Activated T-helper 17 cell treated with anti-CD3 and anti-CD28 coated beads, Interleukin-2, amount 50 U/mL, for 72 hours (primary cell): ENCODE data around the gene NT5M. TPM values are rescaled to one million over a fixed set of nuclear protein-coding genes. Genes with fewer than 3 reads are reported as not detected.

ENCODE experiments used
- ATAC-seq: fragments of 150-1000 bp; cut with Tn5 transposase; replicated peaks from 2 replicates; pipeline ENCODE4 v1.10.0; 2021; ENCODE audit warnings: mild to moderate bottlenecking, moderate library complexity
- H3K27ac Mint-ChIP-seq: one replicate; pipeline ENCODE4 v1.8.0; 2022; ENCODE audit warnings: mixed read lengths
- H3K27me3 Mint-ChIP-seq: one replicate; pipeline ENCODE4 v1.8.0; 2022; ENCODE audit warnings: mixed read lengths
- H3K36me3 Mint-ChIP-seq: one replicate; pipeline ENCODE4 v1.8.0; 2022; ENCODE audit warnings: low read depth, mild to moderate bottlenecking, mixed read lengths
- H3K4me1 Mint-ChIP-seq: one replicate; pipeline ENCODE4 v1.8.0; 2022; ENCODE audit warnings: mixed read lengths
- H3K4me3 Mint-ChIP-seq: one replicate; pipeline ENCODE4 v1.8.0; 2022; ENCODE audit warnings: mild to moderate bottlenecking, mixed read lengths
- H3K9me3 Mint-ChIP-seq: one replicate; pipeline ENCODE4 v1.8.0; 2022; ENCODE audit warnings: mixed read lengths
- total RNA-seq, 2 donors: library from RNA; stranded (reverse); gene quantifications; one replicate each; pipeline ENCODE4 v1.2.3, GENCODE V29; 2022

NT5M gene
- total RNA-seq, 2 donors from 2014 or later, result 2.4 to 3.3 TPM

GRCh38 chr17:17363638-17364337 lies 60.6 kb downstream of the NT5M start:
- Mint-ChIP-seq H3K27ac (no peak overlapping the region), H3K36me3 (no peaks in the 10 kb centered on the region), H3K27me3 (peaks cover 10% of the 10 kb centered on the region), H3K4me1 (no peaks in the 10 kb centered on the region), H3K4me3 (no peak overlapping the region), H3K9me3 (no peaks in the 10 kb centered on the region)
- ATAC-seq, result no peak

GRCh38 chr17:17364338-17364667 lies 61.1 kb downstream of the NT5M start:
- H3K36me3 Mint-ChIP-seq, result no peaks in the 10 kb centered on the region
- peaks cover 10% of the 10 kb centered on the region for H3K27me3 Mint-ChIP-seq
- no peak overlapping the region for H3K27ac Mint-ChIP-seq
- no peaks in the 10 kb centered on the region for H3K9me3 Mint-ChIP-seq
- H3K4me3 Mint-ChIP-seq, result no peak overlapping the region
- H3K4me1 Mint-ChIP-seq, result no peaks in the 10 kb centered on the region
- no peak for ATAC-seq

- H3K9me3 Mint-ChIP-seq, result no peaks in the 10 kb centered on the region
- no peak for ATAC-seq
- H3K27ac Mint-ChIP-seq, result no peak overlapping the region
- no peaks in the 10 kb centered on the region for H3K36me3 Mint-ChIP-seq
- peaks cover 10% of the 10 kb centered on the region for H3K27me3 Mint-ChIP-seq
- H3K4me3 Mint-ChIP-seq, result no peak overlapping the region
- H3K4me1 Mint-ChIP-seq, result no peaks in the 10 kb centered on the region
These were observed 62.4 kb downstream of the NT5M start for GRCh38 chr17:17365476-17366110.

GRCh38 chr17:17366235-17366634 lies 63.1 kb downstream of the NT5M start:
- H3K27me3 Mint-ChIP-seq, result peaks cover 10% of the 10 kb centered on the region
- no peaks in the 10 kb centered on the region for H3K4me1 Mint-ChIP-seq
- H3K9me3 Mint-ChIP-seq, result no peaks in the 10 kb centered on the region
- no peak for ATAC-seq
- H3K36me3 Mint-ChIP-seq, result no peaks in the 10 kb centered on the region
- no peak overlapping the region for H3K4me3 Mint-ChIP-seq
- no peak overlapping the region for H3K27ac Mint-ChIP-seq

- H3K27ac Mint-ChIP-seq, result no peak overlapping the region
These were observed 64.0 kb downstream of the NT5M start for GRCh38 chr17:17366941-17367875.

GRCh38 chr17:17367931-17368330 lies 64.8 kb downstream of the NT5M start:
- no peak overlapping the region for H3K27ac Mint-ChIP-seq
- no peaks in the 10 kb centered on the region for H3K4me1 Mint-ChIP-seq
- no peaks in the 10 kb centered on the region for H3K36me3 Mint-ChIP-seq
- H3K4me3 Mint-ChIP-seq, result no peak overlapping the region
- H3K9me3 Mint-ChIP-seq, result no peaks in the 10 kb centered on the region
- peaks cover 10% of the 10 kb centered on the region for H3K27me3 Mint-ChIP-seq
- no peak for ATAC-seq

More at GRCh38 chr17:17366941-17367875, 64.0 kb downstream of the NT5M start:
- Mint-ChIP-seq H3K4me3 (no peak overlapping the region), H3K36me3 (no peaks in the 10 kb centered on the region), H3K4me1 (no peaks in the 10 kb centered on the region), H3K9me3 (no peaks in the 10 kb centered on the region), H3K27me3 (peaks cover 10% of the 10 kb centered on the region)
- ATAC-seq, result no peak

- no peak overlapping the region for H3K4me3 Mint-ChIP-seq
- no peaks in the 10 kb centered on the region for H3K36me3 Mint-ChIP-seq
- no peaks in the 10 kb centered on the region for H3K9me3 Mint-ChIP-seq
- no peak for ATAC-seq
- H3K27me3 Mint-ChIP-seq, result peaks cover 6% of the 10 kb centered on the region
- H3K4me1 Mint-ChIP-seq, result no peaks in the 10 kb centered on the region
- H3K27ac Mint-ChIP-seq, result no peak overlapping the region
These were observed 67.5 kb downstream of the NT5M start for GRCh38 chr17:17370711-17371110.

- no peaks in the 10 kb centered on the region for H3K9me3 Mint-ChIP-seq
- no peak overlapping the region for H3K27ac Mint-ChIP-seq
- no peaks in the 10 kb centered on the region for H3K36me3 Mint-ChIP-seq
- H3K4me3 Mint-ChIP-seq, result no peak overlapping the region
- H3K27me3 Mint-ChIP-seq, result no peaks in the 10 kb centered on the region
- ATAC-seq, result no peak
- H3K4me1 Mint-ChIP-seq, result no peaks in the 10 kb centered on the region
These were observed 69.8 kb downstream of the NT5M start for GRCh38 chr17:17372856-17373520.

GRCh38 chr17:17375841-17376240 lies 72.7 kb downstream of the NT5M start:
- H3K9me3 Mint-ChIP-seq, result no peaks in the 10 kb centered on the region
- H3K36me3 Mint-ChIP-seq, result no peaks in the 10 kb centered on the region
- no peak for ATAC-seq
- no peak overlapping the region for H3K4me3 Mint-ChIP-seq
- H3K27ac Mint-ChIP-seq, result no peak overlapping the region
- H3K4me1 Mint-ChIP-seq, result no peaks in the 10 kb centered on the region
- H3K27me3 Mint-ChIP-seq, result no peaks in the 10 kb centered on the region

- Mint-ChIP-seq H3K4me3 (no peak overlapping the region), H3K36me3 (no peaks in the 10 kb centered on the region), H3K9me3 (no peaks in the 10 kb centered on the region), H3K27me3 (no peaks in the 10 kb centered on the region), H3K4me1 (no peaks in the 10 kb centered on the region), H3K27ac (no peak overlapping the region)
- ATAC-seq, result no peak
These were observed 73.2 kb downstream of the NT5M start for GRCh38 chr17:17376362-17376761.

- no peaks in the 10 kb centered on the region for H3K4me1 Mint-ChIP-seq
- H3K36me3 Mint-ChIP-seq, result no peaks in the 10 kb centered on the region
- no peaks in the 10 kb centered on the region for H3K27me3 Mint-ChIP-seq
- no peak overlapping the region for H3K27ac Mint-ChIP-seq
- no peaks in the 10 kb centered on the region for H3K9me3 Mint-ChIP-seq
- H3K4me3 Mint-ChIP-seq, result no peak overlapping the region
- ATAC-seq, result no peak
These were observed 74.1 kb downstream of the NT5M start for GRCh38 chr17:17377071-17377967.

- Mint-ChIP-seq H3K27me3 (no peaks in the 10 kb centered on the region), H3K9me3 (no peaks in the 10 kb centered on the region), H3K36me3 (no peaks in the 10 kb centered on the region), H3K4me1 (no peaks in the 10 kb centered on the region), H3K27ac (no peak overlapping the region), H3K4me3 (no peak overlapping the region)
- no peak for ATAC-seq
These were observed 76.2 kb downstream of the NT5M start for GRCh38 chr17:17379197-17379991.
